Choroid plexus epithelial cell (primary cell): ENCODE measurements around the gene CCDC106.

Experiments used
- DNase-seq: peaks from one replicate; pipeline ENCODE4 v3.0.0-alpha.2; 2010; ENCODE audit warnings: low read depth
- H3K4me3 ChIP-seq: 2 replicates; pipeline ENCODE4 v1.5.1; 2011; ENCODE audit warnings: low read depth, mild to moderate bottlenecking, control low read depth, low read length, moderate library complexity
- TF ChIP-seq, protein P1 (sequence below): conservative IDR thresholded peaks from 2 replicates; pipeline ENCODE4 v1.5.1; 2011; ENCODE audit warnings: low read depth, mild to moderate bottlenecking, control low read depth, inconsistent platforms, low read length, moderate library complexity

Gene CCDC106

DNA sequence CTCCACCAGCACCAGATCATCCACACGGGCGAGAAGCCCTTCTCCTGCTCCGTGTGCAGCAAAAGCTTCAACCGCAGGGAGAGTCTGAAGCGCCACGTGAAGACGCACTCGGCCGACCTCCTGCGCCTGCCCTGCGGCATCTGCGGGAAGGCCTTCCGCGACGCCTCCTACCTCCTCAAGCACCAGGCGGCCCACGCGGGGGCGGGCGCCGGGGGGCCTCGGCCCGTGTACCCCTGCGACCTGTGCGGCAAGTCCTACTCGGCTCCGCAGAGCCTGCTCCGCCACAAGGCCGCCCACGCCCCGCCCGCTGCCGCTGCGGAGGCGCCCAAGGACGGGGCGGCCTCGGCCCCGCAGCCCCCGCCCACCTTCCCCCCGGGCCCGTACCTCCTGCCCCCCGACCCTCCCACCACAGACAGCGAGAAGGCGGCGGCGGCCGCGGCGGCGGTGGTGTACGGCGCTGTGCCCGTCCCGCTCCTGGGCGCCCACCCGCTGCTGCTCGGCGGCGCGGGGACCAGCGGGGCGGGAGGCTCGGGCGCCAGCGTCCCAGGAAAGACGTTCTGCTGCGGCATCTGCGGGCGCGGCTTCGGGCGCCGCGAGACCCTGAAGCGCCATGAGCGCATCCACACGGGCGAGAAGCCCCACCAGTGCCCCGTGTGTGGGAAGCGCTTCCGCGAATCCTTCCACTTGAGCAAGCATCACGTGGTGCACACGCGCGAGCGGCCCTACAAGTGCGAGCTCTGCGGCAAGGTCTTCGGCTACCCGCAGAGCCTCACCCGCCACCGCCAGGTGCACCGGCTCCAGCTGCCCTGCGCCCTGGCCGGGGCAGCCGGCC, 33.1 kb upstream of the CCDC106 start:
- no peak overlapping the region for H3K4me3 ChIP-seq
- TF ChIP-seq, protein P1, sequence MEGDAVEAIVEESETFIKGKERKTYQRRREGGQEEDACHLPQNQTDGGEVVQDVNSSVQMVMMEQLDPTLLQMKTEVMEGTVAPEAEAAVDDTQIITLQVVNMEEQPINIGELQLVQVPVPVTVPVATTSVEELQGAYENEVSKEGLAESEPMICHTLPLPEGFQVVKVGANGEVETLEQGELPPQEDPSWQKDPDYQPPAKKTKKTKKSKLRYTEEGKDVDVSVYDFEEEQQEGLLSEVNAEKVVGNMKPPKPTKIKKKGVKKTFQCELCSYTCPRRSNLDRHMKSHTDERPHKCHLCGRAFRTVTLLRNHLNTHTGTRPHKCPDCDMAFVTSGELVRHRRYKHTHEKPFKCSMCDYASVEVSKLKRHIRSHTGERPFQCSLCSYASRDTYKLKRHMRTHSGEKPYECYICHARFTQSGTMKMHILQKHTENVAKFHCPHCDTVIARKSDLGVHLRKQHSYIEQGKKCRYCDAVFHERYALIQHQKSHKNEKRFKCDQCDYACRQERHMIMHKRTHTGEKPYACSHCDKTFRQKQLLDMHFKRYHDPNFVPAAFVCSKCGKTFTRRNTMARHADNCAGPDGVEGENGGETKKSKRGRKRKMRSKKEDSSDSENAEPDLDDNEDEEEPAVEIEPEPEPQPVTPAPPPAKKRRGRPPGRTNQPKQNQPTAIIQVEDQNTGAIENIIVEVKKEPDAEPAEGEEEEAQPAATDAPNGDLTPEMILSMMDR: no peak
- DNase-seq: no peak

GRCh38 chr19:55615543-55616394, 32.2 kb upstream of the CCDC106 start:
- no peak for DNase-seq
- TF ChIP-seq, protein P1: no peak
- H3K4me3 ChIP-seq: no peak overlapping the region

- DNase-seq: no peak
- TF ChIP-seq, protein P1: no peak
- no peak overlapping the region for H3K4me3 ChIP-seq
Observed at GRCh38 chr19:55616395-55616875, 31.6 kb upstream of the CCDC106 start.

DNA sequence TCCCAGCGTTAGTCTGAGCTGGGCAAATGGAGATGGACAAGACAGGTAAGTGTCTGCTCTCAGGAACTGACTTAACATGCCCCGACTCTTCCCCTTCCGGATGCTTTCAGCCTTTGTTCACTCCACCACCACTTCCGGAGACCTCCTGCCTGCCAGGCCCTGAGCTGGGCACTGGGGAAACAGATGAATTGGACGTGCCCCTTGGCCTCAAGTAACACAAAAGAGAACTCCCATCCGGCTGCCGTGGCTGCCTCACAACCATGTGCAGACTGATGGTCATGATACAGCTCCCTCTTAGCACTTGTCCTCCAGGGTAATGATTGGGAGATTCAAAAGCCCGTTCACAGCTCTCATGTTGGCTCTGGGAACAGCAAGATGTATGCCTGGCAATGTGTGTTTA, 30.6 kb upstream of the CCDC106 start:
- H3K4me3 ChIP-seq: no peak overlapping the region
- TF ChIP-seq, protein P1: no peak
- DNase-seq: no peak

DNA sequence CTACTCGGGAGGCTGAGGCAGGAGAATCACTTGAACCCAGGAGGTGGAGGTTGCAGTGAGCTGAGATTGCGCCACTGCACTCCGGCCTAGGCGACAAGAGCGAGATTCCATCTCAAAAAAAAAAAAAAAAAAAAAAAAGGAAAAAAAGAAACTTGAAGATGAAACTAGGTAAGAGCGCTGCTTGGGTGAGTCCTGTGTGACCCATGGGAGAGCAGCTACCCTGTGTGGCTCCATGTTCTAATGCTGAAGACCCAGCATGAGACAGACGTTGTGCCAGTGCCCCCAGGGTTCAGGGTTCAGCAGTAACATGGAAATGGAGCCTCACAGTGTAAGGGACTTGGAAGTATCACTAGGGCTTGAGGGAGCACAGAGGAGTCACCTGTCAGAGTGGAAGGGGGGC, 29.6 kb upstream of the CCDC106 start:
- DNase-seq: no peak
- H3K4me3 ChIP-seq: no peak overlapping the region
- TF ChIP-seq, protein P1: no peak

DNA sequence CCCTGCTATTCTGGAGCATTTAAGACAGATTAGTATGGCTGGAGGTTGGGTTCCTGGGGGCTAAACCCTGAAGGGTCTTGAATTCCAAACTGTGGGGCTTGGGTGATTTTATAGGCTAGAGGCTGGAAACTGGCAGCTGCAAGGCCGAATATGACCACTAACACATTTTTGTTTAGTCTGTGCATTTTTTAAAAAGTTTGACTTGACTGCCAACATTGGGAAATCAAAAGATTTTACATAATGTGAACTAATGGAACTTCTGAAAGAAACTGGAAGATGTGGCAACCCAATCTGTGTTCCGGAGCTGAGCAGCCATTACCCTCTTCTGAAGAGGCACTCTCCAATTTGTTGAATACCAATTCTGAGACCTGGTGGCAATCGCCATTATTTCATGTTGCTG, 28.7 kb upstream of the CCDC106 start:
- peak; percentile 45 for DNase-seq
- H3K4me3 ChIP-seq: no peak overlapping the region
- TF ChIP-seq, protein P1: no peak
